Measurements from ENCODE around the gene GEMIN2. TPM values are rescaled to one million over a fixed set of nuclear protein-coding genes. Genes with fewer than 3 reads are reported as not detected.
"Not testable (repeated sequence)": the region's sequence is repeated elsewhere in the genome, so short reads cannot be mapped to it uniquely, and the experiment has no call there.

GEMIN2 gene
- total RNA-seq, 6 experiments from 2014 or later: 3.4 to 9.9 (median 6.0) TPM

GRCh38 chr14:39154594-39155189, 40.6 kb downstream of the GEMIN2 start:
- Histone ChIP-seq H3K27me3 (no peaks in the 10 kb centered on the region), H3K4me3 (no peak overlapping the region), H3K36me3 (peaks cover 0 to 55% (median 30%) of the 10 kb centered on the region in 4 donors), H3K4me1 (peaks cover 0 to 32% (median 11%) of the 10 kb centered on the region in 4 donors), H3K27ac (peak overlapping the region in 2 of 3 donors; percentile 65 to 70), H3K9me3 (no peaks in the 10 kb centered on the region)
- ATAC-seq (peak; percentile 91 to 99 (median 97)), DNase-seq (peak; percentile 43 to 72 (median 67))
- intact Hi-C loops (cut with DNase I): no loop called here
- TF ChIP-seq CTCF (IDR thresholded peaks at IDR 0.05) (no peak), POLR2A (IDR thresholded peaks at IDR 0.05) (no peak)
- WGBS (ENCODE audit: insufficient coverage, low coverage, low lambda C conversion rate, missing lambda C conversion rate): 22% methylated on average over 9 of the region's 9 CpGs

GRCh38 chr14:39157491-39157890, 43.4 kb downstream of the GEMIN2 start:
- Histone ChIP-seq H3K36me3 (peaks cover 0 to 39% (median 21%) of the 10 kb centered on the region in 4 donors), H3K4me3 (peak overlapping the region in 1 of 3 donors; percentile 36), H3K4me1 (peaks cover 0 to 32% (median 11%) of the 10 kb centered on the region in 4 donors), H3K9me3 (no peaks in the 10 kb centered on the region), H3K27me3 (no peaks in the 10 kb centered on the region), H3K27ac (peak overlapping the region in 1 of 3 donors; percentile 67)
- DNase-seq (no peak), ATAC-seq (no peak)
- intact Hi-C loops (cut with DNase I): no loop called here
- TF ChIP-seq CTCF (IDR thresholded peaks at IDR 0.05) (no peak), POLR2A (IDR thresholded peaks at IDR 0.05) (no peak)
- 79% methylated on average over 4 of the region's 6 CpGs for WGBS (ENCODE audit: insufficient coverage, low coverage, low lambda C conversion rate, missing lambda C conversion rate)

GRCh38 chr14:39158222-39158858, 44.2 kb downstream of the GEMIN2 start:
- 30% methylated on average over 6 of the region's 6 CpGs for WGBS (ENCODE audit: insufficient coverage, low coverage, low lambda C conversion rate, missing lambda C conversion rate)

GRCh38 chr14:39160494-39160893, 46.4 kb downstream of the GEMIN2 start:
- no peak overlapping the region for H3K27ac ChIP-seq
- DNase-seq: no peak
- H3K9me3 ChIP-seq: no peaks in the 10 kb centered on the region
- peaks cover 0 to 18% (median 6%) of the 10 kb centered on the region in 4 donors for H3K4me1 ChIP-seq
- WGBS (ENCODE audit: insufficient coverage, low coverage, low lambda C conversion rate, missing lambda C conversion rate): 91% methylated on average over 1 of the region's 1 CpG
- TF ChIP-seq POLR2A (IDR thresholded peaks at IDR 0.05): no peak
- no peak for TF ChIP-seq CTCF (IDR thresholded peaks at IDR 0.05)
- H3K36me3 ChIP-seq: peaks cover 0 to 33% (median 15%) of the 10 kb centered on the region in 4 donors
- H3K4me3 ChIP-seq: no peak overlapping the region
- no peaks in the 10 kb centered on the region for H3K27me3 ChIP-seq
- no peak for ATAC-seq
- intact Hi-C loops (cut with DNase I): no loop called here

More at GRCh38 chr14:39158222-39158858, 44.2 kb downstream of the GEMIN2 start:
- TF ChIP-seq CTCF (IDR thresholded peaks at IDR 0.05): no peak
- TF ChIP-seq POLR2A (IDR thresholded peaks at IDR 0.05): no peak
- ATAC-seq (peak; percentile 20 to 62 (median 38)), DNase-seq (no peak)
- Histone ChIP-seq H3K27ac (peak overlapping the region in 2 of 3 donors; percentile 34 to 67), H3K4me3 (peak overlapping the region in 1 of 3 donors; percentile 36), H3K27me3 (no peaks in the 10 kb centered on the region), H3K9me3 (no peaks in the 10 kb centered on the region), H3K4me1 (peaks cover 0 to 32% (median 11%) of the 10 kb centered on the region in 4 donors), H3K36me3 (peaks cover 0 to 35% (median 15%) of the 10 kb centered on the region in 4 donors)
- intact Hi-C loops (cut with DNase I): no loop called here

- not testable (repeated sequence) for H3K9me3 ChIP-seq, DNase-seq
These were observed 53.7 kb downstream of the GEMIN2 start for GRCh38 chr14:39167797-39168320.

More at GRCh38 chr14:39167797-39168320, 53.7 kb downstream of the GEMIN2 start:
- H3K27ac ChIP-seq; H3K27me3 ChIP-seq; intact Hi-C loops (cut with DNase I); H3K4me3 ChIP-seq; ATAC-seq: not testable (repeated sequence)
- H3K36me3 ChIP-seq: peaks cover 0 to 15% (median 0%) of the 10 kb centered on the region in 4 donors
- 65% methylated on average over 8 of the region's 10 CpGs for WGBS (ENCODE audit: insufficient coverage, low coverage, low lambda C conversion rate, missing lambda C conversion rate)
- H3K4me1 ChIP-seq: peaks cover 0 to 28% (median 12%) of the 10 kb centered on the region in 4 donors
